Hepatocyte (in vitro differentiated cells): ENCODE data around the gene SGSM1.

Source experiments
- CTCF ChIP-seq: fragments of 200-600 bp; sonication (generic); IDR thresholded peaks from 2 replicates; pipeline ENCODE4 v1.5.1; 2016; ENCODE audit warnings: antibody characterized with exemption, mild to moderate bottlenecking; ENCODE audit not compliant: poor library complexity
- EZH2 ChIP-seq: fragments of 200-600 bp; sonication (generic); IDR thresholded peaks from 2 replicates; pipeline ENCODE4 v1.6.1; 2016; ENCODE audit warnings: antibody characterized with exemption, mild to moderate bottlenecking, borderline replicate concordance

DNA sequence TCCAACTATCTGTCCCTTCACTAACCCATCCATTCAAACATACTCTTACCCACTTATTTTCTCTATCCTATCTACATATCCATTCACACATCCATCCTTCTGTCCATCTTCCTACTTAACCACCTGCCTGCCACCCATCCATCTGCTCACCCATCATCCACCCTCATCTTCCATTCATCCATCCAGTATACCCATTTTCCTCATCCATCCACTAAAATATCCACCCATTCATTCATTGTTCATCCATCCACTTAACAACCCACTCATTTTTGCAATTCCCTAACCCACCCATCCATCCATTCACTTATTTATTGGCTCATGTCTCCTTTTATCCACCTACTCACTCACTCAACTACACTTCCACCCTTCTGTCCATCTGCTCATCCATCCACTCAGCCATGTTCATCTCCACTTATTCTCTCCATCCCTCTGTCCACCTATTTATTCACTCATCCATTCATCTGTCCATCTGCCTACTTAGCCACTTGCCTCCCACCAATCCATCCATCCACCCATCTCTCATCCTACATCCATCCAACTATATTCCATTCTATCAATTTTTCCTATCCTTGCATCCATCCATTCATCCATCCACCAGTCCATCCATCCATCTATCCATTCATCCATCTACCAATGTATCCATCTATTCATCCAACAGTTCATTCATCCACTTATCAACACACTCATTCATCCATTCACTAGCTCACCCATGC, 129.9 kb downstream of the SGSM1 start:
- TF ChIP-seq CTCF (no peak), EZH2 (no peak)
